ENCODE results near the gene FOXK1. TPM values are rescaled to one million over a fixed set of nuclear protein-coding genes. Genes with fewer than 3 reads are reported as not detected.
"Not testable (repeated sequence)": the region's sequence is repeated elsewhere in the genome, so short reads cannot be mapped to it uniquely, and the experiment has no call there.

FOXK1 gene
- total RNA-seq, 2 experiments from 2014 or later = 67.8 to 68.1 TPM

GRCh38 chr7:4670791-4671190, 11.3 kb upstream of the FOXK1 start:
- no peak for ATAC-seq (ENCODE audit: poor library complexity)
- Mint-ChIP-seq H3K4me1 (ENCODE audit: low read depth) (no peaks in the 10 kb centered on the region), H3K36me3 (ENCODE audit: low read depth) (no peaks in the 10 kb centered on the region), H3K27me3 (no peaks in the 10 kb centered on the region), H3K9me3 (no peaks in the 10 kb centered on the region), H3K4me3 (no peak overlapping the region), H3K27ac (no peak overlapping the region)
- H3K27ac ChIP-seq (ENCODE audit: low read depth in 1 of 2, low read length in 2 of 2) = no peak overlapping the region
- DNase-seq = no peak
- TF ChIP-seq, protein P1, sequence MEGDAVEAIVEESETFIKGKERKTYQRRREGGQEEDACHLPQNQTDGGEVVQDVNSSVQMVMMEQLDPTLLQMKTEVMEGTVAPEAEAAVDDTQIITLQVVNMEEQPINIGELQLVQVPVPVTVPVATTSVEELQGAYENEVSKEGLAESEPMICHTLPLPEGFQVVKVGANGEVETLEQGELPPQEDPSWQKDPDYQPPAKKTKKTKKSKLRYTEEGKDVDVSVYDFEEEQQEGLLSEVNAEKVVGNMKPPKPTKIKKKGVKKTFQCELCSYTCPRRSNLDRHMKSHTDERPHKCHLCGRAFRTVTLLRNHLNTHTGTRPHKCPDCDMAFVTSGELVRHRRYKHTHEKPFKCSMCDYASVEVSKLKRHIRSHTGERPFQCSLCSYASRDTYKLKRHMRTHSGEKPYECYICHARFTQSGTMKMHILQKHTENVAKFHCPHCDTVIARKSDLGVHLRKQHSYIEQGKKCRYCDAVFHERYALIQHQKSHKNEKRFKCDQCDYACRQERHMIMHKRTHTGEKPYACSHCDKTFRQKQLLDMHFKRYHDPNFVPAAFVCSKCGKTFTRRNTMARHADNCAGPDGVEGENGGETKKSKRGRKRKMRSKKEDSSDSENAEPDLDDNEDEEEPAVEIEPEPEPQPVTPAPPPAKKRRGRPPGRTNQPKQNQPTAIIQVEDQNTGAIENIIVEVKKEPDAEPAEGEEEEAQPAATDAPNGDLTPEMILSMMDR (IDR thresholded peaks at IDR 0.05) = no peak
- H3K4me3 ChIP-seq (ENCODE audit: low read length) = no peak overlapping the region
- peaks cover 0 to 23% of the 10 kb centered on the region in 2 experiments for H3K9me3 ChIP-seq (ENCODE audit: control insufficient read depth in 1 of 2, insufficient read depth in 1 of 2, low read length in 2 of 2)
- POLR2A ChIA-PET = no interaction called here
- CTCF ChIA-PET = no interaction called here
- intact Hi-C loops (cut with DNase I, micrococcal nuclease) = no loop called here
- no peaks in the 10 kb centered on the region for H3K4me1 ChIP-seq (ENCODE audit: insufficient read depth, low read length)
- no peaks in the 10 kb centered on the region for H3K36me3 ChIP-seq (ENCODE audit: insufficient read depth, low read length)
- H3K27me3 ChIP-seq (ENCODE audit: control insufficient read depth in 1 of 2, insufficient read depth in 2 of 2, low read length in 2 of 2) = no peaks in the 10 kb centered on the region

GRCh38 chr7:4675771-4676367, 6.2 kb upstream of the FOXK1 start:
- H3K27ac ChIP-seq (ENCODE audit: low read depth in 1 of 2, low read length in 2 of 2) = no peak overlapping the region
- DNase-seq (no peak), ATAC-seq (ENCODE audit: poor library complexity) (no peak)
- POLR2A ChIA-PET = interaction anchor here (3.0 kb wide), 1 partner anchor 34 kb away, joined by 14 read pairs; no protein-coding TSS in a partner anchor
- H3K9me3 ChIP-seq (ENCODE audit: control insufficient read depth in 1 of 2, insufficient read depth in 1 of 2, low read length in 2 of 2) = peaks cover 0 to 21% of the 10 kb centered on the region in 2 experiments
- H3K4me1 ChIP-seq (ENCODE audit: insufficient read depth, low read length) = no peaks in the 10 kb centered on the region
- no peaks in the 10 kb centered on the region for H3K27me3 ChIP-seq (ENCODE audit: control insufficient read depth in 1 of 2, insufficient read depth in 2 of 2, low read length in 2 of 2)
- no peaks in the 10 kb centered on the region for H3K36me3 ChIP-seq (ENCODE audit: insufficient read depth, low read length)
- H3K27ac Mint-ChIP-seq = no peak overlapping the region
- H3K4me3 Mint-ChIP-seq = no peak overlapping the region
- CTCF ChIA-PET = no interaction called here
- H3K4me3 ChIP-seq (ENCODE audit: low read length) = no peak overlapping the region
- TF ChIP-seq, protein P1 (IDR thresholded peaks at IDR 0.05) = no peak
- H3K36me3 Mint-ChIP-seq (ENCODE audit: low read depth) = no peaks in the 10 kb centered on the region
- H3K4me1 Mint-ChIP-seq (ENCODE audit: low read depth) = no peaks in the 10 kb centered on the region
- no peaks in the 10 kb centered on the region for H3K9me3 Mint-ChIP-seq
- H3K27me3 Mint-ChIP-seq = no peaks in the 10 kb centered on the region
- intact Hi-C loops (cut with DNase I, micrococcal nuclease) = no loop called here

GRCh38 chr7:4677518-4677917, 4.6 kb upstream of the FOXK1 start:
- H3K27ac Mint-ChIP-seq; H3K36me3 Mint-ChIP-seq (ENCODE audit: low read depth); H3K27ac ChIP-seq (ENCODE audit: low read depth in 1 of 2, low read length in 2 of 2); H3K27me3 Mint-ChIP-seq; H3K9me3 Mint-ChIP-seq; H3K27me3 ChIP-seq (ENCODE audit: control insufficient read depth in 1 of 2, insufficient read depth in 2 of 2, low read length in 2 of 2); POLR2A ChIA-PET; H3K4me1 Mint-ChIP-seq (ENCODE audit: low read depth); ATAC-seq (ENCODE audit: poor library complexity); H3K4me3 Mint-ChIP-seq; CTCF ChIA-PET; DNase-seq; intact Hi-C loops (cut with DNase I, micrococcal nuclease); H3K36me3 ChIP-seq (ENCODE audit: insufficient read depth, low read length); H3K4me1 ChIP-seq (ENCODE audit: insufficient read depth, low read length); H3K4me3 ChIP-seq (ENCODE audit: low read length): not testable (repeated sequence)
- H3K9me3 ChIP-seq (ENCODE audit: control insufficient read depth in 1 of 2, insufficient read depth in 1 of 2, low read length in 2 of 2) = peaks cover 0 to 20% of the 10 kb centered on the region in 2 experiments

Measured in CD4-positive, alpha-beta T cell (primary cell).